ENCODE measurements around the gene CEP85L.

CEP85L gene

GRCh38 chr6:118567974-118568373 is 83.4 kb downstream of the CEP85L start:
- TF ChIP-seq CTCF (IDR thresholded peaks at IDR 0.05): no peak
- no peak for TF ChIP-seq ZFX (IDR thresholded peaks at IDR 0.05; ENCODE audit: borderline replicate concordance)
- no peak overlapping the region for H3K27ac ChIP-seq

GRCh38 chr6:118565311-118565960 is 86.0 kb downstream of the CEP85L start:
- TF ChIP-seq ZFX (IDR thresholded peaks at IDR 0.05; ENCODE audit: borderline replicate concordance): no peak
- peak; percentile 61 for TF ChIP-seq CTCF (IDR thresholded peaks at IDR 0.05)
- no peak overlapping the region for H3K27ac ChIP-seq

- no peak for TF ChIP-seq ZFX (IDR thresholded peaks at IDR 0.05; ENCODE audit: borderline replicate concordance)
- TF ChIP-seq CTCF (IDR thresholded peaks at IDR 0.05): no peak
- no peak overlapping the region for H3K27ac ChIP-seq
Observed at GRCh38 chr6:118562959-118563358, 88.4 kb downstream of the CEP85L start.

- TF ChIP-seq CTCF (IDR thresholded peaks at IDR 0.05) (no peak), ZFX (IDR thresholded peaks at IDR 0.05; ENCODE audit: borderline replicate concordance) (no peak)
- no peak overlapping the region for H3K27ac ChIP-seq
Observed at GRCh38 chr6:118562248-118562647, 89.1 kb downstream of the CEP85L start.

- no peak overlapping the region for H3K27ac ChIP-seq
- TF ChIP-seq ZFX (IDR thresholded peaks at IDR 0.05; ENCODE audit: borderline replicate concordance) (no peak), CTCF (IDR thresholded peaks at IDR 0.05) (no peak)
Observed at GRCh38 chr6:118559659-118560058, 91.7 kb downstream of the CEP85L start.

- no peak overlapping the region for H3K27ac ChIP-seq
Observed at GRCh38 chr6:118558464-118559217, 92.8 kb downstream of the CEP85L start.

More at GRCh38 chr6:118558464-118559217, 92.8 kb downstream of the CEP85L start:
- TF ChIP-seq ZFX (IDR thresholded peaks at IDR 0.05; ENCODE audit: borderline replicate concordance): no peak
- no peak for TF ChIP-seq CTCF (IDR thresholded peaks at IDR 0.05)
